Naive thymus-derived CD4-positive, alpha-beta T cell (primary cell): Measurements from ENCODE around the gene TMEM203. TPM values are rescaled to one million over a fixed set of nuclear protein-coding genes. Genes with fewer than 3 reads are reported as not detected.

ENCODE experiments used
- ATAC-seq: fragments of 150-1000 bp; cut with Tn5 transposase; 2 replicates; pipeline ENCODE4 v1.10.0; 2021; ENCODE audit warnings: mild to moderate bottlenecking, moderate library complexity
- CTCF ChIA-PET: fragments of 350-600 bp; sonication (Branson Sonifier 250); formaldehyde crosslinking; loops from one replicate; lab custom pipeline; 2021; ENCODE audit warnings: antibody characterized with exemption; lab: Charles Lee
- POLR2A ChIA-PET: fragments of 350-600 bp; sonication (Branson Sonifier 250); formaldehyde crosslinking; loops from one replicate; lab custom pipeline; 2021; ENCODE audit warnings: antibody characterized with exemption, inconsistent platforms; lab: Charles Lee
- DNase-seq, 9 donors: peaks; one replicate each; pipeline versions ENCODE4 v3.0.0 to v3.0.0-alpha.2; 2020 to 2022; ENCODE audit warnings: mixed read lengths in 1 of 9
- H3K27ac ChIP-seq: one replicate; pipeline ENCODE4 v1.7.0; 2013; ENCODE audit warnings: mild to moderate bottlenecking, low read depth, low read length, moderate library complexity
- H3K27me3 ChIP-seq, 2 donors: one replicate each; pipeline ENCODE4 v1.7.0; 2013; ENCODE audit warnings: low read length in 2 of 2, mild to moderate bottlenecking in 2 of 2, moderate library complexity in 2 of 2; ENCODE audit not compliant: control insufficient read depth in 2 of 2, insufficient read depth in 2 of 2
- H3K36me3 ChIP-seq, 3 experiments: 1 replicate in 2 of 3; 2 replicates in 1 of 3; pipeline ENCODE4 v1.7.0; 2013; ENCODE audit warnings: low read length in 3 of 3, mild to moderate bottlenecking in 3 of 3, moderate library complexity in 1 of 3; ENCODE audit not compliant: insufficient read depth in 3 of 3, control insufficient read depth in 2 of 3
- H3K4me1 ChIP-seq, 2 donors: one replicate each; pipeline ENCODE4 v1.7.0; 2013; ENCODE audit warnings: low read length in 2 of 2, mild to moderate bottlenecking in 2 of 2, moderate library complexity in 1 of 2; ENCODE audit not compliant: control insufficient read depth in 2 of 2, insufficient read depth in 2 of 2
- H3K4me3 ChIP-seq: 2 replicates; pipeline ENCODE4 v1.7.0; 2013; ENCODE audit warnings: mild to moderate bottlenecking, low read length
- H3K9me3 ChIP-seq, 3 experiments: 1 replicate in 2 of 3; 2 replicates in 1 of 3; pipeline ENCODE4 v1.7.0; 2013; ENCODE audit warnings: low read length in 3 of 3; ENCODE audit not compliant: control insufficient read depth in 2 of 3
- H3K27ac Mint-ChIP-seq, 9 donors: one replicate each; pipeline ENCODE4 v1.8.0; 2020 to 2022; ENCODE audit warnings: mixed read lengths in 9 of 9, mild to moderate bottlenecking in 8 of 9, moderate library complexity in 5 of 9, inconsistent platforms in 2 of 9
- H3K27me3 Mint-ChIP-seq, 5 donors: one replicate each; pipeline ENCODE4 v1.8.0; 2021 to 2022; ENCODE audit warnings: mixed read lengths in 5 of 5, mild to moderate bottlenecking in 1 of 5
- H3K36me3 Mint-ChIP-seq, 5 donors: one replicate each; pipeline ENCODE4 v1.8.0; 2020 to 2022; ENCODE audit warnings: mixed read lengths in 5 of 5, mild to moderate bottlenecking in 3 of 5, inconsistent platforms in 1 of 5
- H3K4me1 Mint-ChIP-seq, 7 donors: one replicate each; pipeline ENCODE4 v1.8.0; 2020 to 2022; ENCODE audit warnings: mixed read lengths in 7 of 7, mild to moderate bottlenecking in 3 of 7, inconsistent platforms in 1 of 7
- H3K4me3 Mint-ChIP-seq, 10 donors: one replicate each; pipeline ENCODE4 v1.8.0; 2020 to 2022; ENCODE audit warnings: mild to moderate bottlenecking in 10 of 10, mixed read lengths in 10 of 10, moderate library complexity in 6 of 10, inconsistent platforms in 2 of 10
- H3K9me3 Mint-ChIP-seq, 11 donors: one replicate each; pipeline ENCODE4 v1.8.0; 2020 to 2022; ENCODE audit warnings: mixed read lengths in 11 of 11, mild to moderate bottlenecking in 4 of 11, inconsistent platforms in 1 of 11, moderate library complexity in 1 of 11
- intact Hi-C, 2 donors: fragments of 100-400 bp; cut with micrococcal nuclease; formaldehyde crosslinking; loops; one replicate each; pipeline ENCODE4 v1.15.1; 2023
- polyA plus RNA-seq, 2 donors: library from polyadenylated mRNA; unstranded; fragments of 300-500 nt; fragmentation: Illumina TruSeq; gene quantifications; one replicate each; pipeline ENCODE4 v1.2.3, GENCODE V29; 2021
- total RNA-seq, 6 experiments: library from RNA in 5 of 6; stranded (reverse) in 5 of 6; gene quantifications; 1 replicate in 5 of 6; 2 replicates in 1 of 6; pipeline ENCODE4 v1.2.3 and lab custom pipeline; 2021 to 2026

TMEM203 gene
- total and polyA plus RNA-seq, 7 experiments from 2014 or later, result 22.6 to 172 (median 38.1) TPM

DNA sequence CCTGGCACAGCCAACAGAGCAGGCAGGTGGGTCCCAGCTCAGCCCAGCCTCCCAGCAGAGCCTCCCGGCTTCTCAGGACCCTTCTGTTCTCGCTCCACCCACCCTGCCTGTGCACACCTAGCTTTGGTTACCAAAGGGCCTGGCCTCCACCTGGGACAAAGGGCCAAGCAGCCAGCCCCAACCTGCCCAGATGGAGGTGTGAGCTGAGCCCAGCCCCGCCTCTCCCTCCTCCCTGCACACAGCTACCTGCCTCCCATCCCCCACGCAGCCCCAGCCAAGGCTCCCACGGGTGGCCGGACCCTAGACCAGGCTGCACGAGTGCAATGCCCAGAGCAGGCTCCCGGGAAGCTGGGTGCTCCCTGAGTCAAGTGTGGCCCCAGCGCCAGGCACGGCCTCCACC is 10.5 kb downstream of the TMEM203 start:
- POLR2A ChIA-PET, result interaction anchor here (10.4 kb wide), 1 partner anchor 10 kb away, joined by 136 read pairs; the partner anchor contains the start of genes NDOR1, TMEM203 and TPRN
- H3K27me3 Mint-ChIP-seq, result no peaks in the 10 kb centered on the region
- no peak overlapping the region for H3K4me3 ChIP-seq

DNA sequence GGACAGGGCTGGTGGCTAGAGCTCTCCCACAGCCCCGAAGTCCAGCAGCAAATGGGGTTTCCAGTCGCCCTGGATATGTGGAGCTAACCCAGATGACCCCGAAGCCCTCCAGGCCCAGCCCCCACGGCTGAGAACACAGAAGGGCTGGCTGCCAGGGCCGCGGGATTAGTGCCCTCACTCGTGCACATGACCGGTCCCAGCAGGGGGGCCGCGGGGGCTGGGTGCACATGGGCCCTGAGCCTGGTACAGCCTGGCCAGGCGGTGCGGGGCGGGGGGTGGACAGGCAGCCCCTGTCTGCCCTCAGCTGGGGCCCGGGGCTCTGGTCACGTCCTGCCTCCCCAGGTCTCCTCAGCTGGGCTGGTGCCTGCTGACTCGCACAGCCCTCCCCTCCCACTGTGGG is 11.1 kb downstream of the TMEM203 start:
- ATAC-seq, result no peak
- H3K36me3 ChIP-seq, result peaks cover 0 to 20% (median 0%) of the 10 kb centered on the region in 3 experiments
- DNase-seq, result no peak
- H3K9me3 ChIP-seq, result no peaks in the 10 kb centered on the region
- no peaks in the 10 kb centered on the region for H3K27me3 ChIP-seq
- peaks cover 0 to 4% (median 0%) of the 10 kb centered on the region in 5 donors for H3K36me3 Mint-ChIP-seq
- H3K4me3 ChIP-seq, result no peak overlapping the region
- H3K4me3 Mint-ChIP-seq, result no peak overlapping the region
- peaks cover 0 to 22% (median 8%) of the 10 kb centered on the region in 7 donors for H3K4me1 Mint-ChIP-seq
- peaks cover 6 to 9% of the 10 kb centered on the region in 2 donors for H3K4me1 ChIP-seq
- intact Hi-C loops, result no loop called here
- CTCF ChIA-PET, result no interaction called here
- no peak overlapping the region for H3K27ac Mint-ChIP-seq
- H3K9me3 Mint-ChIP-seq, result no peaks in the 10 kb centered on the region
- H3K27ac ChIP-seq, result no peak overlapping the region
- POLR2A ChIA-PET, result interaction anchor here (1.3 to 10.4 kb wide), 2 partner anchors 10 to 29 kb away, joined by 4 to 136 read pairs; partner anchors contain the start of genes NDOR1, TMEM203 and TPRN
- H3K27me3 Mint-ChIP-seq, result no peaks in the 10 kb centered on the region

More for the DNA sequence above, 10.5 kb downstream of the TMEM203 start:
- H3K9me3 Mint-ChIP-seq, result no peaks in the 10 kb centered on the region
- DNase-seq (no peak), ATAC-seq (no peak)
- peaks cover 0 to 17% (median 7%) of the 10 kb centered on the region in 7 donors for H3K4me1 Mint-ChIP-seq
- H3K36me3 Mint-ChIP-seq, result peaks cover 0 to 4% (median 0%) of the 10 kb centered on the region in 5 donors
- intact Hi-C loops, result no loop called here
- Histone ChIP-seq H3K27me3 (no peaks in the 10 kb centered on the region), H3K4me1 (peaks cover under 1 to 4% of the 10 kb centered on the region in 2 donors), H3K27ac (no peak overlapping the region), H3K36me3 (peaks cover 0 to 16% (median 0%) of the 10 kb centered on the region in 3 experiments), H3K9me3 (no peaks in the 10 kb centered on the region)
- CTCF ChIA-PET, result no interaction called here
- no peak overlapping the region for H3K4me3 Mint-ChIP-seq
- no peak overlapping the region for H3K27ac Mint-ChIP-seq

DNA sequence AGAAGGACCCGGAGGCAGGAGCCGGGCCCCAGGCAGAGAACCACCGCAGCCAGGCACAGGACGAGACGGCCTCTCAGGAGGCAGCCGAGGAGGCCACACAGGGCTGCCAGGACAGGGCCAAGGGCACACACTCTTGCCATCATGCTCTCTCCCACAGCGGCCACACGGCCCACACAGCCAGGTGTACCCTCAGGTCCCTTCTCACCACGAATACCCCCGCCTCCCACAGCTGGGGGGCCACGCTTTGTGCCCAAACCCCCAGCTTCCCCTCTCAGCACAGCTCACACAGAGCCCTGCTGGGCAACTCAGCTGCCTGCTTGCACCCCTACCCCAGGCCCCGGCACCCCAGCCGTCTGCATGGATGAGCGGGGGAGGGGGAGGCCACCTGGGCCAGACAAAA is 11.7 kb downstream of the TMEM203 start:
- ChIA-PET POLR2A (interaction anchor here (1.3 to 10.4 kb wide), 2 partner anchors 11 to 29 kb away, joined by 4 to 136 read pairs; partner anchors contain the start of genes NDOR1, TMEM203 and TPRN), CTCF (interaction anchor here (0.6 kb wide), 1 partner anchor 562 kb away, joined by 3 read pairs; no protein-coding TSS in a partner anchor)
- no peaks in the 10 kb centered on the region for H3K9me3 ChIP-seq
- H3K4me1 Mint-ChIP-seq, result peaks cover 0 to 27% (median 13%) of the 10 kb centered on the region in 7 donors
- no peaks in the 10 kb centered on the region for H3K27me3 ChIP-seq
- H3K9me3 Mint-ChIP-seq, result peaks cover 0 to 2% (median 0%) of the 10 kb centered on the region in 11 donors
- no peak overlapping the region for H3K4me3 ChIP-seq
- peaks cover 11 to 13% of the 10 kb centered on the region in 2 donors for H3K4me1 ChIP-seq
- no peak for ATAC-seq
- intact Hi-C loops, result no loop called here
- peaks cover 0 to 20% (median 0%) of the 10 kb centered on the region in 3 experiments for H3K36me3 ChIP-seq
- H3K27ac ChIP-seq, result no peak overlapping the region
- peaks cover 0 to 6% (median 0%) of the 10 kb centered on the region in 5 donors for H3K36me3 Mint-ChIP-seq
- no peaks in the 10 kb centered on the region for H3K27me3 Mint-ChIP-seq
- DNase-seq, result no peak
- H3K4me3 Mint-ChIP-seq, result no peak overlapping the region
- H3K27ac Mint-ChIP-seq, result no peak overlapping the region

DNA sequence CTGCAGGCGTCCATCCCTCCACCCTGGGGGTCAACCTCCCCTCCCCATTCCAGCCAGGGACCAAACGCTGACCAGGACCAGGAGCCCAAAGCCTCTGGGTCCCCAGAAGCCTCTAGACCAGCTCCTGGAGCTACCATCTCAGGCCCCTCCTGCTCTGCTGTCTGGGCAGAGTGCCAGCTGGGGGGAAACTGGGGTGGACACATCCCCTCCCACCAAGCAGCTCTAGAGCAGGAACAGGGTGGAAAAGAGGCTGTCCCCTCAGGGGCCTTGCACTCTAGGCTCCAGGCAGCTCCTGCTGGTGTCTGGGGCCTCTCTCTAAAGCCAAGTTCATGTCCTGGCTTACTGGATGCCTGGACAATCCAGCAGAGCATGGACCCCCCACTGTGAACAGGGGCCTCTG is 12.6 kb downstream of the TMEM203 start:
- no peak for DNase-seq
- peaks cover 12 to 13% of the 10 kb centered on the region in 2 donors for H3K4me1 ChIP-seq
- Mint-ChIP-seq H3K36me3 (peaks cover 0 to 6% (median 0%) of the 10 kb centered on the region in 5 donors), H3K27me3 (no peaks in the 10 kb centered on the region), H3K4me3 (no peak overlapping the region), H3K27ac (no peak overlapping the region), H3K9me3 (peaks cover 0 to 2% (median 0%) of the 10 kb centered on the region in 11 donors), H3K4me1 (peaks cover 0 to 26% (median 13%) of the 10 kb centered on the region in 7 donors)
- H3K9me3 ChIP-seq, result no peaks in the 10 kb centered on the region
- intact Hi-C loops, result no loop called here
- ChIA-PET CTCF (interaction anchor here (0.6 to 1.0 kb wide), 2 partner anchors 399 to 561 kb away, joined by 3 read pairs; no protein-coding TSS in a partner anchor), POLR2A (interaction anchor here (0.6 to 10.4 kb wide), 6 partner anchors 12 to 67 kb away, joined by 3 to 136 read pairs (median 4); partner anchors contain the start of genes NDOR1, TMEM203 and TPRN)
- ATAC-seq, result no peak
- H3K27ac ChIP-seq, result no peak overlapping the region
- H3K27me3 ChIP-seq, result no peaks in the 10 kb centered on the region
- no peak overlapping the region for H3K4me3 ChIP-seq
- peaks cover 0 to 28% (median 0%) of the 10 kb centered on the region in 3 experiments for H3K36me3 ChIP-seq

DNA sequence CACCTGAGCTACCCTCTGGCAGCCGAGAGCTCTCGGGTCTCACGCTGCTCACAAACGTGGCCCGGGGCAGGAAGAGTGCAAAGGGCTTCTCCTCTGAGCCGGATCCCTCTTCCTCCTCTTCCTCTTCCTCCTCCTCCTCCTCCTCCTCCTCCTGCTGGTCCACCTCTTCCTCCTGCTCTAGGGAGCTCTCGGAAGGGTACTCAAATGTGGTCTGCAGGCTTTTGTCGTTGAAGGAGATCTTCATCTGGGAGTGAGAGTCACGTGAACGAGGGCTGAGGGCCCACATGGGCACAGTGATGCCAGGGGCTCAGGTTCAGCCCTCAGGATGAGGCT is 13.0 kb downstream of the TMEM203 start:
- peaks cover 17 to 18% of the 10 kb centered on the region in 2 donors for H3K4me1 ChIP-seq
- DNase-seq (no peak), ATAC-seq (no peak)
- Mint-ChIP-seq H3K4me3 (no peak overlapping the region), H3K27ac (no peak overlapping the region), H3K9me3 (peaks cover 0 to 2% (median 0%) of the 10 kb centered on the region in 11 donors), H3K36me3 (peaks cover 0 to 6% (median 0%) of the 10 kb centered on the region in 5 donors), H3K27me3 (no peaks in the 10 kb centered on the region), H3K4me1 (peaks cover 3 to 31% (median 17%) of the 10 kb centered on the region in 7 donors)
- POLR2A ChIA-PET, result interaction anchor here (0.6 to 10.4 kb wide), 5 partner anchors 12 to 66 kb away, joined by 3 to 136 read pairs (median 4); partner anchors contain the start of genes NDOR1, TMEM203 and TPRN
- H3K9me3 ChIP-seq, result no peaks in the 10 kb centered on the region
- H3K27me3 ChIP-seq, result no peaks in the 10 kb centered on the region
- no peak overlapping the region for H3K4me3 ChIP-seq
- intact Hi-C loops, result no loop called here
- H3K36me3 ChIP-seq, result peaks cover 0 to 28% (median 0%) of the 10 kb centered on the region in 3 experiments
- no peak overlapping the region for H3K27ac ChIP-seq
- CTCF ChIA-PET, result interaction anchor here (1.0 kb wide), 1 partner anchor 399 kb away, joined by 3 read pairs; no protein-coding TSS in a partner anchor

DNA sequence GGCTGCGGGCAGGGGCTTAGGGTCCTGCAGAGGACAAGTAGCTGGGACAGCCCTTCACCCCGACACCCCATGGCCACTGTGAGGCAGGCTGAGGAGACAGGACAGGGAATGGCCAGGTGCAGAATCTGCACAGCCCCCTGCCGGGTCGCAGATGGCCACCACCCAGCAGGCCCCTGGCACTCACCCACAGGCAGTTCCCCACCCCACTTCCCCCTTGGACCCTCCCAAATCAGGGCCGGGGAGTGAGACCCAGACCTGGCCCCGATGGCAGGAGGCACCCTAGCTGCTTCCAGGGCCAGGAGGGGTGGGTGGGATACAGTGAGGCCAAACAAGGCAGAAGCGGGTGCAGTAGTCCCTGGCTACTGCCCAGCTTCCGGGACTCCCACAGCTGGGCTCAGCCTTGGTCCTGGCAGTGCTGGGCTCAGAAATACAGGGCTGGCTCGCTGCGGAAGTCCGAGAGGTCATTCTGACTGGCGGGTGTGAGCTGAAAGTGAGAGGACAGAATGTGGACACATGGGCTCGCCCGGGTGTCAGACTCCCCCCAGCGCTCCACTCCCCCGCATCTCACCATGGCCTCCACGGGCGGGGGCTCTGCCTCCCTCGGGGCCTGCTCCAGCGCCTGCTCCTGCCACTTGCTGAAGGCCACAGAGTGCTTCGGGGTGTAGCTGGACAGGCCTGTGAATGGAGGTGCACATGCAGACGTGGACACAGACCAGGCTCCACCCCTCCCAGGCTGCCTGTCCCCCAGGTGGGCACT is 13.6 kb downstream of the TMEM203 start:
- intact Hi-C loops, result no loop called here

More for the DNA sequence above, 13.6 kb downstream of the TMEM203 start:
- Histone ChIP-seq H3K9me3 (no peaks in the 10 kb centered on the region), H3K27me3 (no peaks in the 10 kb centered on the region), H3K27ac (no peak overlapping the region), H3K4me3 (no peak overlapping the region), H3K36me3 (peaks cover 0 to 31% (median 0%) of the 10 kb centered on the region in 3 experiments), H3K4me1 (peaks cover 22 to 23% of the 10 kb centered on the region in 2 donors)
- no peak overlapping the region for H3K4me3 Mint-ChIP-seq
- DNase-seq (no peak), ATAC-seq (no peak)
- H3K36me3 Mint-ChIP-seq, result peaks cover 0 to 6% (median 0%) of the 10 kb centered on the region in 5 donors
- peaks cover 0 to 2% (median 0%) of the 10 kb centered on the region in 11 donors for H3K9me3 Mint-ChIP-seq
- H3K27me3 Mint-ChIP-seq, result no peaks in the 10 kb centered on the region
- POLR2A ChIA-PET, result interaction anchor here (0.6 to 10.4 kb wide), 4 partner anchors 13 to 55 kb away, joined by 3 to 136 read pairs (median 5); partner anchors contain the start of genes NDOR1, TMEM203 and TPRN
- H3K27ac Mint-ChIP-seq, result no peak overlapping the region
- H3K4me1 Mint-ChIP-seq, result peaks cover 6 to 36% (median 22%) of the 10 kb centered on the region in 7 donors
- CTCF ChIA-PET, result no interaction called here
